H1 (cell line): Measurements from ENCODE around the gene DIP2C. TPM values are rescaled to one million over a fixed set of nuclear protein-coding genes. Genes with fewer than 3 reads are reported as not detected.

Experiments used
- CTCF ChIA-PET: fragments of 300-600 bp; sonication (Branson Sonifier 250); formaldehyde crosslinking; loops from one replicate; lab custom pipeline; 2021; ENCODE audit not compliant: partially characterized antibody; lab: Charles Lee
- POLR2A ChIA-PET: fragments of 300-600 bp; sonication (Branson Sonifier 250); formaldehyde crosslinking; loops from one replicate; lab custom pipeline; 2021; ENCODE audit warnings: inconsistent platforms; ENCODE audit not compliant: partially characterized antibody; lab: Charles Lee
- DNase-seq, 2 experiments: peaks; one replicate each; pipeline versions ENCODE4 v3.0.0 to v3.0.0-alpha.2; 2010 to 2022; ENCODE audit warnings: low spot score in 2 of 2, low read depth in 1 of 2, mixed read lengths in 1 of 2
- FAIRE-seq: peaks from 2 replicates; lab custom pipeline; 2011; peaks lifted over from hg19 to GRCh38; lab: Jason Lieb, UNC
- H2AFZ ChIP-seq: 2 replicates; pipeline ENCODE4 v1.8.1; 2012; ENCODE audit warnings: low read length, inconsistent platforms
- H2AK5ac ChIP-seq: 2 replicates; pipeline ENCODE4 v1.6.1; 2013; ENCODE audit warnings: low read depth, low read length
- H2BK120ac ChIP-seq: replicated peaks from 2 replicates; pipeline ENCODE3; 2013; ENCODE audit warnings: low read depth, low read length, inconsistent platforms
- H2BK12ac ChIP-seq: 2 replicates; pipeline ENCODE4 v1.6.1; 2013; ENCODE audit warnings: low read depth, low read length
- H2BK15ac ChIP-seq: 2 replicates; pipeline ENCODE4 v1.6.1; 2013; ENCODE audit warnings: low read length
- H2BK20ac ChIP-seq: 2 replicates; pipeline ENCODE4 v1.6.1; 2013; ENCODE audit warnings: low read length
- H2BK5ac ChIP-seq: 2 replicates; pipeline ENCODE4 v1.6.1; 2013; ENCODE audit warnings: low read depth, low read length
- H3K14ac ChIP-seq: 2 replicates; pipeline ENCODE4 v1.6.1; 2013; ENCODE audit warnings: inconsistent platforms; ENCODE audit not compliant: insufficient read length
- H3K18ac ChIP-seq: 2 replicates; pipeline ENCODE4 v1.6.1; 2013; ENCODE audit warnings: low read length; ENCODE audit errors: extremely low read depth
- H3K23ac ChIP-seq: 2 replicates; pipeline ENCODE4 v1.6.1; 2013; ENCODE audit warnings: inconsistent platforms; ENCODE audit not compliant: insufficient read length
- H3K23me2 ChIP-seq: 2 replicates; pipeline ENCODE4 v1.6.1; 2013; ENCODE audit warnings: low read depth, low read length
- H3K27ac ChIP-seq: 2 replicates; pipeline ENCODE4 v1.6.1; 2011; ENCODE audit warnings: low read depth, low read length, inconsistent platforms
- H3K27me3 ChIP-seq, 4 experiments: replicated peaks in 1 of 4; 1 replicate in 1 of 4; 2 replicates in 3 of 4; pipeline versions ENCODE4 v1.6.1 to v1.8.1; 2011 to 2013; ENCODE audit warnings: low read length in 3 of 4, mild to moderate bottlenecking in 3 of 4, inconsistent platforms in 2 of 4, mixed read lengths in 2 of 4, moderate library complexity in 1 of 4; ENCODE audit not compliant: control insufficient read depth in 3 of 4, insufficient read depth in 3 of 4; ENCODE audit errors: extremely low read depth in 1 of 4
- H3K36me3 ChIP-seq, 4 experiments: 2 replicates each; pipeline versions ENCODE4 v1.6.1 to v1.8.1; 2011 to 2013; ENCODE audit warnings: mild to moderate bottlenecking in 4 of 4, low read length in 3 of 4, moderate library complexity in 2 of 4, control low read depth in 1 of 4, inconsistent platforms in 1 of 4; ENCODE audit not compliant: insufficient read depth in 4 of 4, control insufficient read depth in 2 of 4
- H3K4ac ChIP-seq: replicated peaks from 2 replicates; pipeline ENCODE3; 2013; ENCODE audit warnings: low read length, low read depth, mixed read lengths, inconsistent platforms; ENCODE audit not compliant: insufficient read length
- H3K4me1 ChIP-seq, 4 experiments: replicated peaks in 1 of 4; 1 replicate in 1 of 4; 2 replicates in 3 of 4; pipeline versions ENCODE4 v1.6.1 to v1.8.1; 2011 to 2013; ENCODE audit warnings: low read length in 3 of 4, inconsistent platforms in 2 of 4, mixed read lengths in 1 of 4; ENCODE audit not compliant: insufficient read depth in 4 of 4, control insufficient read depth in 3 of 4
- H3K4me2 ChIP-seq, 2 experiments: 2 replicates each; pipeline versions ENCODE4 v1.6.1 to v1.8.1; 2011 to 2013; ENCODE audit warnings: low read depth in 2 of 2, low read length in 2 of 2, control low read depth in 1 of 2, inconsistent platforms in 1 of 2, mild to moderate bottlenecking in 1 of 2; ENCODE audit not compliant: insufficient read depth in 1 of 2
- H3K4me3 ChIP-seq, 4 experiments: fragments of 200-600, 300-600 bp in 1 of 4; sonication (generic), shearing (Covaris generic), sonication (Bioruptor Twin) in 1 of 4; 2 replicates each; pipeline versions ENCODE4 v1.5.1 to v1.8.1; 2011 to 2016; ENCODE audit warnings: low read length in 4 of 4, low read depth in 3 of 4, control low read depth in 2 of 4, inconsistent platforms in 2 of 4, mild to moderate bottlenecking in 2 of 4, mixed read lengths in 1 of 4, moderate library complexity in 1 of 4; ENCODE audit not compliant: insufficient read depth in 2 of 4; ENCODE audit errors: extremely low read depth in 1 of 4
- H3K56ac ChIP-seq: replicated peaks from 2 replicates; pipeline ENCODE3; 2013; ENCODE audit warnings: low read depth, mild to moderate bottlenecking, mixed read lengths, low read length, inconsistent platforms; ENCODE audit not compliant: insufficient read length
- H3K79me1 ChIP-seq: 2 replicates; pipeline ENCODE4 v1.6.1; 2013; ENCODE audit warnings: low read depth, low read length, control low read depth
- H3K79me2 ChIP-seq, 2 experiments: 2 replicates each; pipeline versions ENCODE4 v1.6.1 to v1.8.1; 2012 to 2013; ENCODE audit warnings: low read length in 2 of 2, mild to moderate bottlenecking in 2 of 2, inconsistent platforms in 1 of 2; ENCODE audit not compliant: insufficient read depth in 2 of 2, control insufficient read depth in 1 of 2
- H3K9ac ChIP-seq, 4 experiments: replicated peaks in 1 of 4; 1 replicate in 1 of 4; 2 replicates in 3 of 4; pipeline versions ENCODE4 v1.6.1 to v1.8.1; 2011 to 2013; ENCODE audit warnings: low read depth in 3 of 4, low read length in 3 of 4, control low read depth in 2 of 4, mild to moderate bottlenecking in 2 of 4, moderate library complexity in 2 of 4, inconsistent platforms in 1 of 4; ENCODE audit errors: extremely low read depth in 1 of 4
- H3K9me3 ChIP-seq, 2 experiments: 2 replicates each; pipeline versions ENCODE4 v1.6.1 to v1.8.1; 2012 to 2013; ENCODE audit warnings: mild to moderate bottlenecking in 2 of 2, moderate library complexity in 2 of 2, control low read depth in 1 of 2, inconsistent platforms in 1 of 2, low read depth in 1 of 2, low read length in 1 of 2, mixed read lengths in 1 of 2; ENCODE audit not compliant: insufficient read depth in 2 of 2
- H4K20me1 ChIP-seq, 2 experiments: replicated peaks in 1 of 2; 2 replicates each; pipeline versions ENCODE3 to v1.8.1; 2011 to 2013; ENCODE audit warnings: inconsistent platforms in 2 of 2, low read length in 2 of 2, mild to moderate bottlenecking in 1 of 2; ENCODE audit not compliant: insufficient read depth in 2 of 2, control insufficient read depth in 1 of 2
- H4K5ac ChIP-seq: 2 replicates; pipeline ENCODE4 v1.6.1; 2013; ENCODE audit warnings: low read length, low read depth, mixed read lengths, inconsistent platforms; ENCODE audit not compliant: insufficient read length
- H4K8ac ChIP-seq: 2 replicates; pipeline ENCODE4 v1.8.0; 2013; ENCODE audit warnings: mild to moderate bottlenecking, moderate library complexity, low read length, inconsistent platforms; ENCODE audit not compliant: insufficient read depth; ENCODE audit errors: extremely low read depth
- H4K91ac ChIP-seq: replicated peaks from 2 replicates; pipeline ENCODE3; 2013; ENCODE audit warnings: low read length, mixed read lengths, inconsistent platforms; ENCODE audit not compliant: insufficient read length
- ASH2L ChIP-seq: fragments of 200-600, 300-600 bp; sonication (generic); IDR thresholded peaks from one replicate; pipeline ENCODE4 v1.7.1; 2017; ENCODE audit warnings: low read length
- E2F6 ChIP-seq: IDR thresholded peaks from 2 replicates; pipeline ENCODE4 v1.6.1; 2012; ENCODE audit warnings: inconsistent platforms
- GABPA ChIP-seq: IDR thresholded peaks from 2 replicates; pipeline ENCODE4 v1.6.1; 2011; ENCODE audit warnings: mild to moderate bottlenecking, low read length, moderate library complexity, borderline replicate concordance; ENCODE audit not compliant: insufficient read depth
- NRF1 ChIP-seq: IDR thresholded peaks from 2 replicates; pipeline ENCODE4 v1.6.1; 2011; ENCODE audit warnings: mild to moderate bottlenecking, low read depth, low read length, improper control_type of control experiment
- RXRA ChIP-seq: IDR thresholded peaks from 2 replicates; pipeline ENCODE4 v1.6.1; 2011; ENCODE audit warnings: low read depth, mild to moderate bottlenecking, low read length, moderate library complexity; ENCODE audit not compliant: insufficient read depth
- SAP30 ChIP-seq: fragments of 300-600 bp; sonication (generic); IDR thresholded peaks from 2 replicates; pipeline ENCODE4 v1.7.1; 2012; ENCODE audit warnings: low read length, moderate library complexity, mild to moderate bottlenecking, inconsistent platforms; ENCODE audit not compliant: insufficient read depth, insufficient replicate concordance
- SRF ChIP-seq: IDR thresholded peaks from 2 replicates; pipeline ENCODE4 v1.6.1; 2011; ENCODE audit warnings: mild to moderate bottlenecking, low read depth, low read length, moderate library complexity
- TEAD4 ChIP-seq: IDR thresholded peaks from 2 replicates; pipeline ENCODE4 v1.6.1; 2012; ENCODE audit warnings: low read depth, low read length, inconsistent platforms, mixed read lengths
- USF2 ChIP-seq: IDR thresholded peaks from 2 replicates; pipeline ENCODE4 v1.6.1; 2011; ENCODE audit warnings: low read length, improper control_type of control experiment
- WGBS, 2 experiments: shearing (Covaris generic) in 1 of 2; methylation state at CpG; one replicate each; pipeline versions ENCODE4 v1.1.6 to v1.1.7; 2013 to 2015; ENCODE audit warnings: low lambda C conversion rate in 2 of 2, mixed read lengths in 2 of 2, inconsistent platforms in 1 of 2, low coverage in 1 of 2, missing lambda C conversion rate in 1 of 2; ENCODE audit not compliant: insufficient replicate concordance in 2 of 2, insufficient coverage in 1 of 2, insufficient read length in 1 of 2; ENCODE audit errors: extremely low coverage in 1 of 2, missing lambda C conversion rate in 1 of 2; 5-methylcytosine and 5-hydroxymethylcytosine counted together
- polyA plus RNA-seq, 7 experiments: library from polyadenylated mRNA; depleted of rRNA in 3 of 7; stranded (reverse) in 5 of 7; unstranded in 2 of 7; fragments of >200 nt in 5 of 7; fragments of 200-250 nt in 2 of 7; gene quantifications; 1 replicate in 5 of 7; 2 replicates in 1 of 7; 4 replicates in 1 of 7; pipeline versions ENCODE4 v1.2.1 to v1.2.3, GENCODE V29; 2011 to 2013; ENCODE audit warnings: missing spikeins in 2 of 7, mixed read lengths in 2 of 7
- total RNA-seq: library from RNA; stranded (reverse); fragmentation: NEBNext Ultra II Directional; extraction: Animal tissue kit (Norgen Biotek cat#: 25700); gene quantifications from 2 replicates; pipeline ENCODE4 v1.2.1, GENCODE V29; 2021

The DIP2C gene
- total and polyA plus RNA-seq, 2 of the 8 experiments (the other 6 are each of a cell fraction or from before 2014, with no cell fraction given): 3.8 to 9.3 TPM

- H4K8ac ChIP-seq: peak overlapping the region; percentile 92
- H2AFZ ChIP-seq: no peak overlapping the region
- no peak overlapping the region for H2BK12ac ChIP-seq
- peak overlapping the region; percentile 49 to 84 for H3K4me2 ChIP-seq
- no peak overlapping the region for H2AK5ac ChIP-seq
- H3K9ac ChIP-seq: peak overlapping the region in 3 of 4 experiments; percentile 38 to 90 (median 59)
- no peak overlapping the region for H3K23ac ChIP-seq
- peaks cover 8% of the 10 kb centered on the region; the same call in 1 of the 2 replicates for H3K23me2 ChIP-seq
- ChIA-PET CTCF (interaction anchor here (1.4 kb wide), 1 partner anchor 76 kb away, joined by 4 read pairs; no protein-coding TSS in a partner anchor), POLR2A (interaction anchor here (0.6 to 0.9 kb wide), 2 partner anchors 36 to 96 kb away, joined by 3 read pairs; no protein-coding TSS in a partner anchor)
- H3K4me3 ChIP-seq: peak overlapping the region; percentile 59 to 97 (median 76)
- H3K18ac ChIP-seq: no peak overlapping the region
- H3K27me3 ChIP-seq: peaks cover 0 to 12% (median 7%) of the 10 kb centered on the region in 4 experiments; a peak in 3 of 7 replicates
- FAIRE-seq (no peak), DNase-seq (peak in 1 of 2 experiments; percentile 68)
- H3K79me2 ChIP-seq: peaks cover 0 to 28% of the 10 kb centered on the region in 2 experiments; a peak in 2 of 4 replicates
- peaks cover 8 to 12% of the 10 kb centered on the region in 2 experiments for H4K20me1 ChIP-seq
- H3K14ac ChIP-seq: no peak overlapping the region
- H2BK5ac ChIP-seq: no peak overlapping the region
- 24% methylated on average over 28 of the region's 57 CpGs; no CpG with 5 or more reads in 1 of the 2 experiments for WGBS, 2 experiments
- peaks cover 0 to 7% (median 3%) of the 10 kb centered on the region in 4 experiments; a peak in 3 of 7 replicates for H3K4me1 ChIP-seq
- no peak overlapping the region for H3K27ac ChIP-seq
- H2BK15ac ChIP-seq: no peak overlapping the region
- H3K79me1 ChIP-seq: peaks cover 8% of the 10 kb centered on the region
- no peak overlapping the region for H4K91ac ChIP-seq
- H3K4ac ChIP-seq: no peak overlapping the region
- H4K5ac ChIP-seq: no peak overlapping the region
- no peak overlapping the region for H2BK120ac ChIP-seq
- H3K9me3 ChIP-seq: no peaks in the 10 kb centered on the region
- no peak overlapping the region for H2BK20ac ChIP-seq
- H3K36me3 ChIP-seq: no peaks in the 10 kb centered on the region
- H3K56ac ChIP-seq: peak overlapping the region; percentile 6
- no peak for TF ChIP-seq RXRA
- peak; percentile 66 for TF ChIP-seq ASH2L
- TF ChIP-seq GABPA: 0 out of 2 replicates have a peak, but pooled peaks have one; percentile 11
- TF ChIP-seq TEAD4: no peak
- no peak for TF ChIP-seq SRF
- no peak for TF ChIP-seq USF2
- no peak for TF ChIP-seq NRF1
- no peak for TF ChIP-seq E2F6
- TF ChIP-seq SAP30: peak; percentile 48
Measured at GRCh38 chr10:688312-689120, 952 bp downstream of the DIP2C start.
